HepG2 (cell line): ENCODE data around the gene ITPK1. TPM values are rescaled to one million over a fixed set of nuclear protein-coding genes. Genes with fewer than 3 reads are reported as not detected.

ENCODE experiments used
- AHR ChIP-seq: IDR thresholded peaks from 2 replicates; pipeline ENCODE4 v1.6.1; 2018; ENCODE audit warnings: missing genetic modification reagents, missing compliant biosample characterization
- ERF ChIP-seq: IDR thresholded peaks from 2 replicates; pipeline ENCODE4 v1.6.1; 2018; ENCODE audit warnings: missing biosample characterization, missing genetic modification reagents
- GABPB1 ChIP-seq: IDR thresholded peaks from 2 replicates; pipeline ENCODE4 v1.6.1; 2016; ENCODE audit warnings: mild to moderate bottlenecking, missing genetic modification reagents, moderate library complexity, missing compliant biosample characterization
- GATAD1 ChIP-seq: IDR thresholded peaks from 2 replicates; pipeline ENCODE4 v1.6.1; 2016; ENCODE audit warnings: missing genetic modification reagents, missing compliant biosample characterization
- KDM4B ChIP-seq: sonication (generic); formaldehyde crosslinking; IDR thresholded peaks from 2 replicates; pipeline ENCODE4 v1.4.0; 2020; ENCODE audit warnings: missing genetic modification reagents
- MED13 ChIP-seq: sonication (generic); formaldehyde crosslinking; IDR thresholded peaks from 2 replicates; pipeline ENCODE4 v1.5.0; 2020; ENCODE audit warnings: missing genetic modification reagents
- POGK ChIP-seq: sonication (generic); formaldehyde crosslinking; conservative IDR thresholded peaks from 2 replicates; pipeline ENCODE4 v1.8.0; 2022; ENCODE audit warnings: mild to moderate bottlenecking, moderate library complexity, missing genetic modification reagents
- SALL2 ChIP-seq: sonication (generic); formaldehyde crosslinking; IDR thresholded peaks from 2 replicates; pipeline ENCODE4 v1.8.1; 2023; ENCODE audit warnings: mild to moderate bottlenecking, missing genetic modification reagents, inconsistent platforms
- SP2 ChIP-seq: sonication (generic); formaldehyde crosslinking; IDR thresholded peaks from 2 replicates; pipeline ENCODE4 v1.5.1; 2020; ENCODE audit warnings: mild to moderate bottlenecking, missing genetic modification reagents
- STAT5B ChIP-seq: sonication (generic); formaldehyde crosslinking; IDR thresholded peaks from 2 replicates; pipeline ENCODE4 v1.4.0; 2020; ENCODE audit warnings: missing genetic modification reagents
- TBX3 ChIP-seq: fragments of 450-650 bp; IDR thresholded peaks from 2 replicates; pipeline ENCODE4 v1.6.1; 2017; ENCODE audit warnings: antibody characterized with exemption, mild to moderate bottlenecking, inconsistent platforms, borderline replicate concordance
- ZBTB44 ChIP-seq: sonication (generic); formaldehyde crosslinking; IDR thresholded peaks from 2 replicates; pipeline ENCODE4 v1.4.0; 2020; ENCODE audit warnings: missing genetic modification reagents
- ZGPAT ChIP-seq: IDR thresholded peaks from 2 replicates; pipeline ENCODE4 v1.6.1; 2016; ENCODE audit warnings: mild to moderate bottlenecking
- ZNF33B ChIP-seq: sonication (generic); formaldehyde crosslinking; IDR thresholded peaks from 2 replicates; pipeline ENCODE4 v1.5.1; 2020; ENCODE audit warnings: mild to moderate bottlenecking, missing genetic modification reagents
- ZNF430 ChIP-seq: sonication (generic); formaldehyde crosslinking; IDR thresholded peaks from 2 replicates; pipeline ENCODE4 v1.9.0; 2021; ENCODE audit warnings: mild to moderate bottlenecking, missing genetic modification reagents
- ZNF567 ChIP-seq: sonication (generic); formaldehyde crosslinking; IDR thresholded peaks from 2 replicates; pipeline ENCODE4 v1.8.1; 2023; ENCODE audit warnings: mild to moderate bottlenecking, missing genetic modification reagents, borderline replicate concordance
- ZNF670 ChIP-seq: sonication (generic); formaldehyde crosslinking; IDR thresholded peaks from 2 replicates; pipeline ENCODE4 v1.8.0; 2022; ENCODE audit warnings: mild to moderate bottlenecking, missing genetic modification reagents, borderline replicate concordance
- ZUFSP ChIP-seq: sonication (generic); formaldehyde crosslinking; IDR thresholded peaks from 2 replicates; pipeline ENCODE4 v1.9.0; 2021; ENCODE audit warnings: missing genetic modification reagents, mild to moderate bottlenecking, borderline replicate concordance
- polyA plus RNA-seq, 8 experiments: library from polyadenylated mRNA; depleted of rRNA in 3 of 8; stranded (reverse) in 7 of 8; unstranded in 1 of 8; fragments of >200 nt; fragmentation: Illumina TruSeq in 4 of 8; extraction: Trizol in 4 of 8; gene quantifications; 2 replicates each; pipeline versions ENCODE4 v1.2.1 to v1.2.3, GENCODE V29; 2011 to 2016; ENCODE audit warnings: low read depth in 4 of 8, missing spikeins in 1 of 8, mixed read lengths in 1 of 8; ENCODE audit not compliant: insufficient read depth in 1 of 8
- total RNA-seq, 5 experiments: library from RNA; depleted of rRNA; stranded (reverse); fragments of >200 nt; fragmentation: Illumina TruSeq; extraction: Trizol; gene quantifications; 2 replicates each; pipeline ENCODE4 v1.2.3, GENCODE V29; 2016; ENCODE audit warnings: low read depth in 1 of 5
- TF ChIP-seq, protein P1 (sequence below): sonication (generic); formaldehyde crosslinking; IDR thresholded peaks from 2 replicates; pipeline ENCODE4 v1.4.0; 2020; ENCODE audit warnings: mild to moderate bottlenecking, missing genetic modification reagents

ITPK1 gene
- total and polyA plus RNA-seq, 2 of the 13 experiments (the other 11 are each of a cell fraction or from before 2014, with no cell fraction given) = 20.5 to 47.5 TPM

- TF ChIP-seq ZGPAT (CRISPR knock-in tag) = no peak
- peak; percentile 77 for TF ChIP-seq AHR (CRISPR knock-in tag)
- peak; percentile 84; the same call in 1 of the 2 replicates for TF ChIP-seq ERF (CRISPR knock-in tag)
- peak; percentile 51; the same call in 1 of the 2 replicates for TF ChIP-seq ZNF430 (CRISPR knock-in tag)
- peak; percentile 56; the same call in 1 of the 2 replicates for TF ChIP-seq KDM4B (CRISPR knock-in tag)
- no peak for TF ChIP-seq ZNF33B
- peak; percentile 56; the same call in 1 of the 2 replicates for TF ChIP-seq GATAD1 (CRISPR knock-in tag)
- TF ChIP-seq SP2 = no peak
- TF ChIP-seq SALL2 (CRISPR knock-in tag) = no peak
- no peak for TF ChIP-seq ZNF567
- peak; percentile 68; the same call in 1 of the 2 replicates for TF ChIP-seq MED13 (CRISPR knock-in tag)
- TF ChIP-seq ZNF670 (CRISPR knock-in tag) = no peak
- no peak for TF ChIP-seq ZUFSP (CRISPR knock-in tag)
- peak; percentile 91; the same call in 1 of the 2 replicates for TF ChIP-seq ZBTB44 (CRISPR knock-in tag)
- TF ChIP-seq, protein P1, sequence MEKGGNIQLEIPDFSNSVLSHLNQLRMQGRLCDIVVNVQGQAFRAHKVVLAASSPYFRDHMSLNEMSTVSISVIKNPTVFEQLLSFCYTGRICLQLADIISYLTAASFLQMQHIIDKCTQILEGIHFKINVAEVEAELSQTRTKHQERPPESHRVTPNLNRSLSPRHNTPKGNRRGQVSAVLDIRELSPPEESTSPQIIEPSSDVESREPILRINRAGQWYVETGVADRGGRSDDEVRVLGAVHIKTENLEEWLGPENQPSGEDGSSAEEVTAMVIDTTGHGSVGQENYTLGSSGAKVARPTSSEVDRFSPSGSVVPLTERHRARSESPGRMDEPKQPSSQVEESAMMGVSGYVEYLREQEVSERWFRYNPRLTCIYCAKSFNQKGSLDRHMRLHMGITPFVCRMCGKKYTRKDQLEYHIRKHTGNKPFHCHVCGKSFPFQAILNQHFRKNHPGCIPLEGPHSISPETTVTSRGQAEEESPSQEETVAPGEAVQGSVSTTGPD = 0 out of 2 replicates have a peak, but pooled peaks have one; percentile 29
- no peak; the same call in 1 of the 2 replicates for TF ChIP-seq GABPB1
- TF ChIP-seq STAT5B (CRISPR knock-in tag) = peak; percentile 78; the same call in 1 of the 2 replicates
- TF ChIP-seq TBX3 = no peak
- peak; percentile 68; the same call in 1 of the 2 replicates for TF ChIP-seq POGK (CRISPR knock-in tag)
Observed at GRCh38 chr14:92914087-92914656, 201.6 kb downstream of the ITPK1 start (continued).
